Naive thymus-derived CD4-positive, alpha-beta T cell (primary cell): ENCODE data around the gene BRS3. TPM values are rescaled to one million over a fixed set of nuclear protein-coding genes. Genes with fewer than 3 reads are reported as not detected.

ENCODE experiments used
- ATAC-seq: fragments of 150-1000 bp; cut with Tn5 transposase; 2 replicates; pipeline ENCODE4 v1.10.0; 2021; ENCODE audit warnings: mild to moderate bottlenecking, moderate library complexity
- CTCF ChIA-PET: fragments of 350-600 bp; sonication (Branson Sonifier 250); formaldehyde crosslinking; loops from one replicate; lab custom pipeline; 2021; ENCODE audit warnings: antibody characterized with exemption; lab: Charles Lee
- POLR2A ChIA-PET: fragments of 350-600 bp; sonication (Branson Sonifier 250); formaldehyde crosslinking; loops from one replicate; lab custom pipeline; 2021; ENCODE audit warnings: antibody characterized with exemption, inconsistent platforms; lab: Charles Lee
- DNase-seq, 9 donors: peaks; one replicate each; pipeline versions ENCODE4 v3.0.0 to v3.0.0-alpha.2; 2020 to 2022; ENCODE audit warnings: mixed read lengths in 1 of 9
- H3K27ac ChIP-seq: one replicate; pipeline ENCODE4 v1.7.0; 2013; ENCODE audit warnings: mild to moderate bottlenecking, low read depth, low read length, moderate library complexity
- H3K27me3 ChIP-seq, 2 donors: one replicate each; pipeline ENCODE4 v1.7.0; 2013; ENCODE audit warnings: low read length in 2 of 2, mild to moderate bottlenecking in 2 of 2, moderate library complexity in 2 of 2; ENCODE audit not compliant: control insufficient read depth in 2 of 2, insufficient read depth in 2 of 2
- H3K36me3 ChIP-seq, 3 experiments: 1 replicate in 2 of 3; 2 replicates in 1 of 3; pipeline ENCODE4 v1.7.0; 2013; ENCODE audit warnings: low read length in 3 of 3, mild to moderate bottlenecking in 3 of 3, moderate library complexity in 1 of 3; ENCODE audit not compliant: insufficient read depth in 3 of 3, control insufficient read depth in 2 of 3
- H3K4me1 ChIP-seq, 2 donors: one replicate each; pipeline ENCODE4 v1.7.0; 2013; ENCODE audit warnings: low read length in 2 of 2, mild to moderate bottlenecking in 2 of 2, moderate library complexity in 1 of 2; ENCODE audit not compliant: control insufficient read depth in 2 of 2, insufficient read depth in 2 of 2
- H3K4me3 ChIP-seq: 2 replicates; pipeline ENCODE4 v1.7.0; 2013; ENCODE audit warnings: mild to moderate bottlenecking, low read length
- H3K9me3 ChIP-seq, 3 experiments: 1 replicate in 2 of 3; 2 replicates in 1 of 3; pipeline ENCODE4 v1.7.0; 2013; ENCODE audit warnings: low read length in 3 of 3; ENCODE audit not compliant: control insufficient read depth in 2 of 3
- H3K27ac Mint-ChIP-seq, 9 donors: one replicate each; pipeline ENCODE4 v1.8.0; 2020 to 2022; ENCODE audit warnings: mixed read lengths in 9 of 9, mild to moderate bottlenecking in 8 of 9, moderate library complexity in 5 of 9, inconsistent platforms in 2 of 9
- H3K27me3 Mint-ChIP-seq, 5 donors: one replicate each; pipeline ENCODE4 v1.8.0; 2021 to 2022; ENCODE audit warnings: mixed read lengths in 5 of 5, mild to moderate bottlenecking in 1 of 5
- H3K36me3 Mint-ChIP-seq, 5 donors: one replicate each; pipeline ENCODE4 v1.8.0; 2020 to 2022; ENCODE audit warnings: mixed read lengths in 5 of 5, mild to moderate bottlenecking in 3 of 5, inconsistent platforms in 1 of 5
- H3K4me1 Mint-ChIP-seq, 7 donors: one replicate each; pipeline ENCODE4 v1.8.0; 2020 to 2022; ENCODE audit warnings: mixed read lengths in 7 of 7, mild to moderate bottlenecking in 3 of 7, inconsistent platforms in 1 of 7
- H3K4me3 Mint-ChIP-seq, 10 donors: one replicate each; pipeline ENCODE4 v1.8.0; 2020 to 2022; ENCODE audit warnings: mild to moderate bottlenecking in 10 of 10, mixed read lengths in 10 of 10, moderate library complexity in 6 of 10, inconsistent platforms in 2 of 10
- H3K9me3 Mint-ChIP-seq, 11 donors: one replicate each; pipeline ENCODE4 v1.8.0; 2020 to 2022; ENCODE audit warnings: mixed read lengths in 11 of 11, mild to moderate bottlenecking in 4 of 11, inconsistent platforms in 1 of 11, moderate library complexity in 1 of 11
- intact Hi-C, 2 donors: fragments of 100-400 bp; cut with micrococcal nuclease; formaldehyde crosslinking; loops; one replicate each; pipeline ENCODE4 v1.15.1; 2023
- polyA plus RNA-seq, 2 donors: library from polyadenylated mRNA; unstranded; fragments of 300-500 nt; fragmentation: Illumina TruSeq; gene quantifications; one replicate each; pipeline ENCODE4 v1.2.3, GENCODE V29; 2021
- total RNA-seq, 6 experiments: library from RNA in 5 of 6; stranded (reverse) in 5 of 6; gene quantifications; 1 replicate in 5 of 6; 2 replicates in 1 of 6; pipeline ENCODE4 v1.2.3 and lab custom pipeline; 2021 to 2026

Gene BRS3
- total and polyA plus RNA-seq, 7 experiments from 2014 or later: not detected

GRCh38 chrX:136452614-136453013, 35.1 kb upstream of the BRS3 start:
- Mint-ChIP-seq H3K4me3 (no peak overlapping the region), H3K27ac (no peak overlapping the region), H3K4me1 (no peaks in the 10 kb centered on the region), H3K27me3 (peaks cover 0 to 2% (median 0%) of the 10 kb centered on the region in 5 donors), H3K9me3 (no peaks in the 10 kb centered on the region), H3K36me3 (no peaks in the 10 kb centered on the region)
- intact Hi-C loops: no loop called here
- DNase-seq (no peak), ATAC-seq (no peak)
- no peak overlapping the region for H3K4me3 ChIP-seq
- H3K4me1 ChIP-seq: no peaks in the 10 kb centered on the region
- no peaks in the 10 kb centered on the region for H3K9me3 ChIP-seq
- H3K27me3 ChIP-seq: no peaks in the 10 kb centered on the region
- POLR2A ChIA-PET: no interaction called here
- H3K27ac ChIP-seq: no peak overlapping the region
- no peaks in the 10 kb centered on the region for H3K36me3 ChIP-seq
- CTCF ChIA-PET: no interaction called here

- H3K27me3 Mint-ChIP-seq: peaks cover 0 to 2% (median 0%) of the 10 kb centered on the region in 5 donors
- no peak for ATAC-seq
- no peaks in the 10 kb centered on the region for H3K36me3 Mint-ChIP-seq
- H3K4me3 Mint-ChIP-seq: no peak overlapping the region
- Histone ChIP-seq H3K27ac (no peak overlapping the region), H3K4me3 (no peak overlapping the region), H3K4me1 (no peaks in the 10 kb centered on the region), H3K36me3 (no peaks in the 10 kb centered on the region), H3K9me3 (no peaks in the 10 kb centered on the region), H3K27me3 (no peaks in the 10 kb centered on the region)
- no peaks in the 10 kb centered on the region for H3K9me3 Mint-ChIP-seq
- H3K4me1 Mint-ChIP-seq: no peaks in the 10 kb centered on the region
- ChIA-PET CTCF (no interaction called here), POLR2A (no interaction called here)
- no peak for DNase-seq
- intact Hi-C loops: no loop called here
- no peak overlapping the region for H3K27ac Mint-ChIP-seq
These were observed 34.6 kb upstream of the BRS3 start for GRCh38 chrX:136453114-136453513.

- H3K27me3 Mint-ChIP-seq: peaks cover 0 to 2% (median 0%) of the 10 kb centered on the region in 5 donors
- POLR2A ChIA-PET: no interaction called here
- no peak for ATAC-seq
These were observed 34.0 kb upstream of the BRS3 start for GRCh38 chrX:136453771-136454170.

GRCh38 chrX:136456133-136456532, 31.6 kb upstream of the BRS3 start:
- ChIA-PET CTCF (interaction anchor here (0.6 kb wide), 1 partner anchor 769 kb away, joined by 3 read pairs; no protein-coding TSS in a partner anchor), POLR2A (no interaction called here)
- no peaks in the 10 kb centered on the region for H3K36me3 ChIP-seq
- no peak for ATAC-seq
- no peaks in the 10 kb centered on the region for H3K36me3 Mint-ChIP-seq
- no peak overlapping the region for H3K4me3 Mint-ChIP-seq
- H3K4me1 Mint-ChIP-seq: no peaks in the 10 kb centered on the region
- H3K4me1 ChIP-seq: no peaks in the 10 kb centered on the region
- no peak overlapping the region for H3K27ac ChIP-seq
- H3K27me3 Mint-ChIP-seq: peaks cover 0 to 2% (median 0%) of the 10 kb centered on the region in 5 donors
- H3K9me3 ChIP-seq: no peaks in the 10 kb centered on the region
- no peak for DNase-seq
- H3K4me3 ChIP-seq: no peak overlapping the region
- H3K27ac Mint-ChIP-seq: no peak overlapping the region
- no peaks in the 10 kb centered on the region for H3K27me3 ChIP-seq
- intact Hi-C loops: no loop called here
- H3K9me3 Mint-ChIP-seq: no peaks in the 10 kb centered on the region

More at GRCh38 chrX:136453771-136454170, 34.0 kb upstream of the BRS3 start:
- Histone ChIP-seq H3K27ac (no peak overlapping the region), H3K4me1 (no peaks in the 10 kb centered on the region), H3K36me3 (no peaks in the 10 kb centered on the region), H3K27me3 (no peaks in the 10 kb centered on the region), H3K9me3 (no peaks in the 10 kb centered on the region), H3K4me3 (no peak overlapping the region)
- CTCF ChIA-PET: no interaction called here
- Mint-ChIP-seq H3K9me3 (no peaks in the 10 kb centered on the region), H3K4me1 (no peaks in the 10 kb centered on the region), H3K4me3 (no peak overlapping the region), H3K36me3 (no peaks in the 10 kb centered on the region), H3K27ac (no peak overlapping the region)
- DNase-seq: no peak
- intact Hi-C loops: no loop called here

- no peaks in the 10 kb centered on the region for H3K9me3 ChIP-seq
- ChIA-PET POLR2A (no interaction called here), CTCF (no interaction called here)
- Mint-ChIP-seq H3K27me3 (peaks cover 0 to 2% (median 0%) of the 10 kb centered on the region in 5 donors), H3K27ac (no peak overlapping the region), H3K4me1 (no peaks in the 10 kb centered on the region), H3K36me3 (no peaks in the 10 kb centered on the region), H3K9me3 (no peaks in the 10 kb centered on the region), H3K4me3 (no peak overlapping the region)
- intact Hi-C loops: no loop called here
- no peaks in the 10 kb centered on the region for H3K27me3 ChIP-seq
- no peaks in the 10 kb centered on the region for H3K4me1 ChIP-seq
- no peak overlapping the region for H3K4me3 ChIP-seq
- no peak overlapping the region for H3K27ac ChIP-seq
- ATAC-seq: no peak
- no peaks in the 10 kb centered on the region for H3K36me3 ChIP-seq
- DNase-seq: no peak
These were observed 30.3 kb upstream of the BRS3 start for GRCh38 chrX:136457303-136457917.

GRCh38 chrX:136464589-136464988, 23.2 kb upstream of the BRS3 start:
- Histone ChIP-seq H3K9me3 (no peaks in the 10 kb centered on the region), H3K27me3 (no peaks in the 10 kb centered on the region), H3K27ac (no peak overlapping the region), H3K4me1 (no peaks in the 10 kb centered on the region), H3K36me3 (no peaks in the 10 kb centered on the region), H3K4me3 (no peak overlapping the region)
- intact Hi-C loops: no loop called here
- Mint-ChIP-seq H3K27me3 (peaks cover 0 to 5% (median 0%) of the 10 kb centered on the region in 5 donors), H3K4me1 (no peaks in the 10 kb centered on the region), H3K4me3 (no peak overlapping the region), H3K36me3 (no peaks in the 10 kb centered on the region), H3K9me3 (no peaks in the 10 kb centered on the region), H3K27ac (peak overlapping the region in 1 of 9 donors; percentile 26)
- ChIA-PET CTCF (no interaction called here), POLR2A (no interaction called here)
- no peak for ATAC-seq
- no peak for DNase-seq

GRCh38 chrX:136467303-136467702, 20.4 kb upstream of the BRS3 start:
- Histone ChIP-seq H3K4me1 (no peaks in the 10 kb centered on the region), H3K9me3 (no peaks in the 10 kb centered on the region), H3K27me3 (no peaks in the 10 kb centered on the region), H3K27ac (no peak overlapping the region), H3K4me3 (no peak overlapping the region), H3K36me3 (no peaks in the 10 kb centered on the region)
- Mint-ChIP-seq H3K27me3 (peaks cover 0 to 5% (median 0%) of the 10 kb centered on the region in 5 donors), H3K4me1 (no peaks in the 10 kb centered on the region), H3K9me3 (no peaks in the 10 kb centered on the region), H3K27ac (no peak overlapping the region), H3K4me3 (no peak overlapping the region), H3K36me3 (peaks cover 0 to 3% (median 0%) of the 10 kb centered on the region in 5 donors)
- ChIA-PET CTCF (interaction anchor here (0.6 kb wide), 1 partner anchor 8 kb away, joined by 3 read pairs; no protein-coding TSS in a partner anchor), POLR2A (no interaction called here)
- no peak for DNase-seq
- ATAC-seq: no peak
- intact Hi-C loops: no loop called here
